GM21381 (cell line): ENCODE results near the gene PAX1.

Experiments
- ATAC-seq: cut with Tn5 transposase; IDR thresholded peaks from one replicate; pipeline ENCODE4 v1.9.1; 2021; ENCODE audit warnings: mild to moderate bottlenecking, moderate library complexity; ENCODE audit not compliant: unreplicated experiment

PAX1 gene

DNA sequence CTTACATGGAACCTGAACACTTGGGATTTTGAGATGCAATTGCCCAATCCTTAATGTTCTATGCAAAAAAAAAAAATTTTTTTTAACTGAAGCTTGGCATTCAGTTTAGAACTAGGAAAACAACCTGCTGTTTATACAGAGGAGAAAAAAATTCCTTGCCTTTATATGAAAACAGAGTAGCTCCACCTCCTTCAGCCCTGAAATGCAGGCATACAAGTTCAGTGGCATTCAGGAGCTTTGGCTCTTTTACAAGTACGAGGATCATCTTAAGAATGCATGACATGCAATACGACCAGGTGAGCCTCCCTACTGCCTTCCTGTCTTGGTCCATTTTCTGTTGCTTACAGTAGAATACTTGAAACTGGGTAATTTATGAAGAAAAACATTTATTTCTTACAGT is 20.4 kb downstream of the PAX1 start:
- no peak for ATAC-seq

DNA sequence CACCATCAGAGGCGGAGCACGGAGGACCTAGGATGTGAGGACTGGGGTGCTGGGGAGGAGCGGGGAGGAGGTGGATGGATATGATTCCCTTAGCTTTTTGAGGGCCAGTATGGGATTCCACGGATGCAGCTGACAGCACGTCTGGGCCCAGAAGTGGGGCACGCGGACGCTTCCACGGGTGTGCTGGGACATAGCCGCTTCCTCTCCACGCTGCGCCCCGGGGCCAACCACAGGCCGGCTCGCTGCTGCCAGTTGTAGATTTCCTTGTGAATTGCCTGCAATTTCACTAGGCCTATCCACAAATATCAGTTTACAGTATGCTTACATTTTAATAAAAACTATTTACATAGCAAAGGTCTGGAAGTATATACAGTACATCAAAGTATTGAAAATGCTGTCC is 23.9 kb downstream of the PAX1 start:
- no peak for ATAC-seq

DNA sequence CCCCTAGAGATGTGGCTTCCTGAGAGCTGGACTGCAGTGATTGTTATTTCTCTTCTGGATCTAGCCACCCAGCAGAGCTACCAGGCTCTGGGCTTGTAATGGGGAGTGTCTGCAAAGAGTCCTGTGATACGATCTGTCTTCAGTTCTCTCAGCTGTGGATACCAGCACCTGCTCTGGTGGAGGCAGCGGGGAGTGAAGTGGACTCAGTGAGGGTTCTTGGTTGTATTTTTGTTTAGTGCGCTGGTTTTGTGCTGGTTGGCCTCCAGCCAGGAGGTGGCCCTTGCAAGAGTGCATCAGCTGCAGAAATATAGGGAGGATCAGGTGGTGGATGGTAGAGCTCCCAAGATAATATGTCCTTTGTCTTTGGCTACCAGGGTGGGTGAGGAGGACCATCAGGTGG is 33.7 kb downstream of the PAX1 start:
- ATAC-seq: no peak

DNA sequence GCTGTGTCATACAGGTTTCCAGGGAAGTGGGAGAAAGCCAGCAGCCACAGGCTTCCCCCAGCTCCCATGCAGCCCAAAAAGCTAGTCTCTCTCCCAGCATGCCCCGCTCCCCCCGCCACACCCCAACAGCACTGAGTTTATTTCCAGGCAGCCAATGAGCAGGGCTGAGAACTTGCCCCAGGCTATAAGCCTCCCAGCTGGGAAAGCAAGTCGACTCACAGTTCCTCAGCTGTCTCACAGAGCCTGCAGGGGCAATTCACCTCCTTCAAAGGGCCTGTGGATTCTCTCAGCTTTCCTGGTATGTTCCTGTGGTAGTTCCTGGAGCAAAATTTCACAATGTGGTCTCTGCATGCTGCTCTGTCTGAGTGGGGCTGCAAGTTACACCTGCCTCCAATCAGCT is 34.2 kb downstream of the PAX1 start:
- ATAC-seq: no peak

DNA sequence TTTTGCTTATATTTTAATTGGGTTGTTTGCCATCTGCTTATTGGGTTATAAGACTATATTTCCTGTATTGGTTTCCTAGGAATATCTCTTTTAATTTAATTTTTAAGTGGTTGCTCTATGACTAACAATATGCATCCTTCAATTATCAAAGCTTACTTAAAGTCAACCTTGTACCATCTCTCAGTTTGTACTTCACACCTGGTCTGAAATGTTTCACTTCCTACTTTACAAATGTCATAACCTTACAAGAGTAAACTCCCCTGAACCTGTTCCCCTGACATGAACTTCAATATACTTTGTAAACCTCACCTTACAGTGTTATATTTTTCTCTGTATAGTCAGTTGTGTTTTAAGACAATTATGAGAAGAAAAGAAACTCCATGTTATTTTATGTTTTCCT is 35.8 kb downstream of the PAX1 start:
- ATAC-seq: no peak

DNA sequence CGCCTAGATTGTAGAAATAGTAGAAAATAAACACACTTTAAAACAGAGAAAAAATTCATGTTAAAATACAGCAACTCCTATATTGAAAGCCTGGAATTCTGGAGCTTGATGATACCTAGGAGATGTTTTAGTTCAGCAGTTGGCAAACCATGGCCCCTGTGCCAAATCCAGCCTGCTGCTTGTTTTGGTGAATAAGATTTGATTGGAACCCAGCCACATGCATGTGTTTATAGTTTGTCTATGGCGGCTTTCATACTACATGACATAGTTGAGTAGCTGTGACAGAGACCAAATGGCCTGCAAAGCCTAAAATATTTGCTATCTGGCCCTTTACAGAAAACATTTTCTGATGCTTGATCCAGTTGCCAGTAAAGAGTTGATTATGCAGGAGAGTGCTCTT is 57.2 kb downstream of the PAX1 start:
- ATAC-seq: no peak

DNA sequence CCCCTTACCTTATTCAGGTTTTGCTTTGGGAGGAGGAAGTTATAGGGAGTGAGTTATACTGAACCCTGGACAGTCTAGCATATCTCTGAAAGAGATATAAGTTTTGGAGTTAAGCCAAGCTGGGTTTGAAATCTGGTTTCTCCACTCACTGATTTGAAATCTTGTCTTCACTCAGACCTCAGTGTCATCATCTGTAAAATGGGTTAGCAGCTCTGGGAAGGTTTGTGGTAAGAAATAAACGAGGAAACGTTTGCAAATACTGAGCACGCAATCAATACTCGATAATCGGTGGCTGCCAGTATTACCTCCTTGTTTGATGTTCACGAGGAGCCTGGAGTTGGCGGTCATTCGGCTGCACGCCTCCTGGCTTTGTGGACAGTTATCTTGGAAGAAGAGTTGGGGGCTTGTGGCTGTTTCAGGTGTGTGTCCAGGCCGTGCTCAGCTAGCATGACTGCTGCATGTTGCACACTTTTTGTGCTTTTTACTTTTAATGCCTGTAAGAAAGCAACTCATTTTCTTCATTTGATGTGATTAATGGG is 61.8 kb downstream of the PAX1 start:
- ATAC-seq: no peak

DNA sequence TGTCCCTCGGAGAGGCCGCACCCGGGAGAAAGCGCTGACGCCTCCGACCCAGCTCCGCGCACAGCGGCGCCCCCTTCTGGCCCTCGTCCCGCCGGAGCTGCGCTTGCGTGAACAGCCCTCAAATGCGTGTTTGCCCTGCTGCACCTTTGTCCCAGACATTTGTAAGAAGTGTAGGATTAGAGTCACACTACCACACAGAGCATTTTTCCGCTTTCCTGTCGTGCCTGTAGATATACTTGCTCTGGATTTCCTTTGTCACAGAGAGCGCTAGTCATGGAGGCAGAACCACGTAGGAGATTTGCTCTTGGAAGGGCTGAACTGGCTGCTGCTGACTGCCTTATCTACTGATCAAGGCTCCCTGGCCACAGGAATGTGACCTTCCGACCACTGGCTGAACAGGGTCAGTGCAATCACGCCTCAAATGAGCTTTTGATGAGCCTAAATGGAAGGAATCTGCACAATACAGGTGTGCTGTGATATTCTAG is 62.3 kb downstream of the PAX1 start:
- no peak for ATAC-seq
